GM06990 (cell line): Measurements from ENCODE around the gene TSPO2.

Experiments
- DNase-seq: peaks from one replicate; pipeline ENCODE4 v3.0.0-alpha.2; 2011; ENCODE audit not compliant: insufficient read length; ENCODE audit errors: extremely low read depth
- H3K27me3 ChIP-seq: replicated peaks from 2 replicates; pipeline ENCODE4 v1.6.0; 2011; ENCODE audit warnings: low read length; ENCODE audit not compliant: control insufficient read depth, insufficient read depth
- H3K36me3 ChIP-seq: 2 replicates; pipeline ENCODE4 v1.5.1; 2011; ENCODE audit warnings: low read length; ENCODE audit not compliant: control insufficient read depth, insufficient read depth
- H3K4me3 ChIP-seq: replicated peaks from 2 replicates; pipeline ENCODE4 v1.5.1; 2011; ENCODE audit warnings: low read depth, mild to moderate bottlenecking, control low read depth, low read length
- TF ChIP-seq, protein P1 (sequence below): IDR thresholded peaks from 2 replicates; pipeline ENCODE4 v1.5.1; 2011; ENCODE audit warnings: low read length, control low read depth, mild to moderate bottlenecking, inconsistent platforms; ENCODE audit not compliant: insufficient read depth, poor library complexity, severe bottlenecking

The TSPO2 gene

DNA sequence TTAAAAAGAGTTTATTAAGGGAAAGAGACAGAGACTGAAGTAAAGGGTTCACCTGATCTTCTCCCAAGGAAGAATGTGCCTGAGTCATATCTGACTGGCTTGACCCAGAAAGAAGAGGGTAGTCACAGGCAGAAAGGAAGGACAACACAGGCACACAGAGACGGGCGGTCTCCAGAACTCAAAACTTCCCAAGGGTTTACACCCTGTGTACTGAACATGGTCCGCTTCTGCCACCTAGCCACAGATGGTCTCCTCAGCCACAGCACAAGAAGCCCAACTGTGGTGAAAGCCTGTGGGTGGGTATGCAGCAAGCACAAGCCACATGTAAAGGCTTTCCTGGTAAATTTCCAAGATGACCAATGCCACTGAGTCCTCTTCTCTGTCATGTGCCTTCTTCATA lies 20.4 kb upstream of the TSPO2 start:
- H3K4me3 ChIP-seq = no peak overlapping the region
- DNase-seq = no peak
- H3K27me3 ChIP-seq = no peaks in the 10 kb centered on the region; the same call in 1 of the 2 replicates
- TF ChIP-seq, protein P1, sequence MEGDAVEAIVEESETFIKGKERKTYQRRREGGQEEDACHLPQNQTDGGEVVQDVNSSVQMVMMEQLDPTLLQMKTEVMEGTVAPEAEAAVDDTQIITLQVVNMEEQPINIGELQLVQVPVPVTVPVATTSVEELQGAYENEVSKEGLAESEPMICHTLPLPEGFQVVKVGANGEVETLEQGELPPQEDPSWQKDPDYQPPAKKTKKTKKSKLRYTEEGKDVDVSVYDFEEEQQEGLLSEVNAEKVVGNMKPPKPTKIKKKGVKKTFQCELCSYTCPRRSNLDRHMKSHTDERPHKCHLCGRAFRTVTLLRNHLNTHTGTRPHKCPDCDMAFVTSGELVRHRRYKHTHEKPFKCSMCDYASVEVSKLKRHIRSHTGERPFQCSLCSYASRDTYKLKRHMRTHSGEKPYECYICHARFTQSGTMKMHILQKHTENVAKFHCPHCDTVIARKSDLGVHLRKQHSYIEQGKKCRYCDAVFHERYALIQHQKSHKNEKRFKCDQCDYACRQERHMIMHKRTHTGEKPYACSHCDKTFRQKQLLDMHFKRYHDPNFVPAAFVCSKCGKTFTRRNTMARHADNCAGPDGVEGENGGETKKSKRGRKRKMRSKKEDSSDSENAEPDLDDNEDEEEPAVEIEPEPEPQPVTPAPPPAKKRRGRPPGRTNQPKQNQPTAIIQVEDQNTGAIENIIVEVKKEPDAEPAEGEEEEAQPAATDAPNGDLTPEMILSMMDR = no peak
- H3K36me3 ChIP-seq = no peaks in the 10 kb centered on the region

DNA sequence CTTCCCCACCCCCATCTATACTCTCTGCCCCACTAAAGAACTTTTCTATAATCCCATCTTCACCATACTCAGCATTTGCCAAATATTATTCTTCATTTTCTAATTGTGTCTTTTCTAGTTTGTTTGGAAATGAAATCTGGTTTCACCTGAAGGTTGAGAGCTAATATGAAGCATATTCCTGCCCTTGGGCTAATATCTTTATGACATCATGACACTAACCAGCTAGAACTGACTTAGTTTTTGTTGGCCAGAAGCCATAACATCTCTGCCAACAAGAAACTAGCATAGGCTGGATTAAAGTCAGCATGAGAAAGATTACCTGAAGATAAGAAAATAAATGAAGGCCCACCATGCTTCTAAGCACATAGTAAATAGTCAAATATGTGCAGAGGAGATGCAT lies 20.0 kb upstream of the TSPO2 start:
- no peaks in the 10 kb centered on the region; the same call in 1 of the 2 replicates for H3K27me3 ChIP-seq
- H3K36me3 ChIP-seq = no peaks in the 10 kb centered on the region
- no peak for DNase-seq
- no peak overlapping the region for H3K4me3 ChIP-seq
- TF ChIP-seq, protein P1 = no peak

DNA sequence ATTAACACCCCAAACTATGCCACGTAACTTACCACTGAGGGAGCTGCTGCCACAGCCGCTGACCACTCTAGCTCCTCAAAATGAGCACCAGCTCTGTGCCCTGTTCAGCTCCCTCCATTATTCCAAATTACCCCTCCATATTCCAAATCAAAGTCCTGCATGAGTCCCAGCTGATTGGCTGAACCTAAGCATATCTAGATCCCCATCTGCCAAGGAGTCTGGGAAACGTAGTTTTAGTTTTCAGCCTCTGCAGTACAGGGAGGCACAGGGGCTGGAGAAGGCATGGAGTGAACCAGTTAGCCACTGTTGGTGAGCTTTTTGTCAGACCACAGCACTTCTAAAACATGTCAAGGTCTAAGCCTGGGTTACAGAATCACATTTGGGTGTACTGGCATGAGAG lies 19.2 kb upstream of the TSPO2 start:
- TF ChIP-seq, protein P1 = no peak
- Histone ChIP-seq H3K4me3 (no peak overlapping the region), H3K27me3 (no peaks in the 10 kb centered on the region; the same call in 1 of the 2 replicates), H3K36me3 (no peaks in the 10 kb centered on the region)
- DNase-seq = no peak

DNA sequence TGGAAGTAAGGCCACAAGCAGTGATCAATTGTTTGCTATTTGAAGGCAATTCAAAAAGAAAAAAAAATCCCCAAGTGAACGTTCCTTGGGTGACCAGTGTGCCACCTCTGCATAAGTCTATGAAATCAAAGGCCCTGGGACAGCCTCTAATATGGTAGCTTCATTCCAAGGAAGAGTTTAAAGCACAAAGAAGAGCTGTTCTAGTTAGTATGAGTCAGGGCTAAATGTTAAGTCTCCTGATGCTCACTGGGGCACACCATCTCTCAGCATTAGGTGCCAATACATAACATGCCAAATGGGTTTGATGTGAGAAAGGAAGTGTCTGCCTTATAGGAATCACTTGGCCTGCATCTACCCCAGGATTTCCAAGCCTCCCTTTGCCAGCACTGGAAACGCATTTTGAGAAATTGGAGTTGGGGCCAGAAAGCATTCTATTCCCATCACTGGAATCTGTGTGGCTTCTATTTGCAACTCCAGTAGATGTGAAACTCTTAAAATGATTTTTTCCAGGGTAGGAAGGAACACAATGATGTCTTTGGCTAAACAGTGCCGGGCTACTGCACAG lies 16.2 kb upstream of the TSPO2 start:
- no peaks in the 10 kb centered on the region; the same call in 1 of the 2 replicates for H3K27me3 ChIP-seq
- TF ChIP-seq, protein P1 = no peak
- no peak overlapping the region for H3K4me3 ChIP-seq
- H3K36me3 ChIP-seq = no peaks in the 10 kb centered on the region
- no peak for DNase-seq

DNA sequence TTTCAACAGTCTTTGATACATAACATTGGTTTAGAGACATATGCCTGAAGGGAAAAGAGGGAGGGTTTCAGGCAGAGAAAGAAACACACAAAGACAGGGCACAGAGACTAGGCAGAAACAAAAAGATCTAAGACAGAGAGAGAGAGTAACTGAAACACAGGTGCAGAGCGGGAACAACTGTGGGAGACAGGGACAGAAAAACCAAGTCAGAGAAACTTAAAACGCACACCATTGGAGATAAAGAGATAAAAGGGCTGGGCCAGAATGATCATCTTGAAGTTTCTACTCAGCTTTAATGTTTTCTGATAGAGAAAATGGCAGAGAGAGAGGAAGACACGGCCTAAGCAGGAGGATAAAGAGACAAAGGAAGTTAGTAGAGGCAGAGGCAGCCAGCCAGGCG lies 15.0 kb upstream of the TSPO2 start:
- no peak for DNase-seq
- TF ChIP-seq, protein P1 = no peak
- H3K27me3 ChIP-seq = no peaks in the 10 kb centered on the region
- H3K4me3 ChIP-seq = peak overlapping the region; percentile 60; the same call in 1 of the 2 replicates
- H3K36me3 ChIP-seq = no peaks in the 10 kb centered on the region
